ENCODE measurements around the gene NUDT7. TPM values are rescaled to one million over a fixed set of nuclear protein-coding genes. Genes with fewer than 3 reads are reported as not detected.

The NUDT7 gene
- total and polyA plus RNA-seq, 7 donors = 5.7 to 19.2 (median 15.0) TPM

- intact Hi-C loops (cut with DNase I) = no loop called here
- 34 to 59% methylated on average over 5 of the region's 5 CpGs for WGBS, 2 donors
- TF ChIP-seq CTCF (IDR thresholded peaks at IDR 0.05) (no peak), POLR2A (IDR thresholded peaks at IDR 0.05) (no peak), POLR2AphosphoS5 (IDR thresholded peaks at IDR 0.05) (no peak), EP300 (IDR thresholded peaks at IDR 0.05) (no peak)
Measured at GRCh38 chr16:77786186-77786847, 64.0 kb downstream of the NUDT7 start.

GRCh38 chr16:77787452-77787851 lies 65.1 kb downstream of the NUDT7 start:
- peaks cover 13 to 64% (median 34%) of the 10 kb centered on the region in 3 donors for H3K27me3 ChIP-seq
- intact Hi-C loops (cut with DNase I) = no loop called here

More at GRCh38 chr16:77786186-77786847, 64.0 kb downstream of the NUDT7 start:
- no peaks in the 10 kb centered on the region for H3K9me3 ChIP-seq
- no peak overlapping the region for H3K4me3 ChIP-seq
- peaks cover 0 to 17% (median 15%) of the 10 kb centered on the region in 4 donors for H3K4me1 ChIP-seq
- DNase-seq = no peak
- H3K36me3 ChIP-seq = no peaks in the 10 kb centered on the region
- H3K27me3 ChIP-seq = peaks cover 13 to 53% (median 34%) of the 10 kb centered on the region in 3 donors
- no peak overlapping the region for H3K27ac ChIP-seq

GRCh38 chr16:77788181-77789084 lies 66.1 kb downstream of the NUDT7 start, which contains the start of gene VAT1L:
VAT1L (plus strand) TSS chr16:77788564; CDS start chr16:77788683, 119 bp downstream.
- no peak within 1 kb of the TSS for H3K27ac ChIP-seq
- intact Hi-C loops (cut with DNase I) = no loop called here
- no peaks in the 10 kb centered on the region for H3K9me3 ChIP-seq
- 1 to 3% methylated on average over 78 of the region's 78 CpGs for WGBS, 2 donors
- no peaks in the 10 kb centered on the region for H3K36me3 ChIP-seq
- no peak for TF ChIP-seq POLR2AphosphoS5 (IDR thresholded peaks at IDR 0.05)
- DNase-seq = no peak
- peaks cover 0 to 17% (median 15%) of the 10 kb centered on the region in 4 donors for H3K4me1 ChIP-seq
- peak within 1 kb of the TSS; percentile 24 to 50 (median 45) for H3K4me3 ChIP-seq
- H3K27me3 ChIP-seq = peaks cover 13 to 69% (median 35%) of the 10 kb centered on the region in 3 donors

More at GRCh38 chr16:77787452-77787851, 65.1 kb downstream of the NUDT7 start:
- Histone ChIP-seq H3K4me3 (no peak overlapping the region), H3K4me1 (peaks cover 0 to 17% (median 15%) of the 10 kb centered on the region in 4 donors), H3K36me3 (no peaks in the 10 kb centered on the region), H3K9me3 (no peaks in the 10 kb centered on the region), H3K27ac (no peak overlapping the region)
- TF ChIP-seq POLR2A (IDR thresholded peaks at IDR 0.05) = no peak
- 39 to 46% methylated on average over 2 of the region's 2 CpGs for WGBS, 2 donors
- DNase-seq = no peak

GRCh38 chr16:77789085-77790008 lies 67.0 kb downstream of the NUDT7 start:
- WGBS, 2 donors = 4 to 9% methylated on average over 34 of the region's 34 CpGs
- intact Hi-C loops (cut with DNase I) = no loop called here
- H3K4me3 ChIP-seq = peak overlapping the region; percentile 24 to 50 (median 45)
- peaks cover 13 to 74% (median 38%) of the 10 kb centered on the region in 3 donors for H3K27me3 ChIP-seq
- no peak overlapping the region for H3K27ac ChIP-seq
- TF ChIP-seq CTCF (IDR thresholded peaks at IDR 0.05) (no peak), EP300 (IDR thresholded peaks at IDR 0.05) (no peak), POLR2AphosphoS5 (IDR thresholded peaks at IDR 0.05) (no peak), POLR2A (IDR thresholded peaks at IDR 0.05) (no peak)
- H3K9me3 ChIP-seq = no peaks in the 10 kb centered on the region
- DNase-seq = no peak
- H3K36me3 ChIP-seq = no peaks in the 10 kb centered on the region
- peaks cover 0 to 17% (median 15%) of the 10 kb centered on the region in 4 donors for H3K4me1 ChIP-seq

- no peaks in the 10 kb centered on the region for H3K9me3 ChIP-seq
- TF ChIP-seq POLR2A (IDR thresholded peaks at IDR 0.05) (no peak), CTCF (IDR thresholded peaks at IDR 0.05) (no peak), EP300 (IDR thresholded peaks at IDR 0.05) (no peak), POLR2AphosphoS5 (IDR thresholded peaks at IDR 0.05) (no peak)
- intact Hi-C loops (cut with DNase I) = no loop called here
- peaks cover 13 to 74% (median 38%) of the 10 kb centered on the region in 3 donors for H3K27me3 ChIP-seq
- H3K36me3 ChIP-seq = no peaks in the 10 kb centered on the region
- DNase-seq = no peak
- 15% methylated on average over 11 of the region's 11 CpGs for WGBS, 2 donors
- no peak overlapping the region for H3K27ac ChIP-seq
- peaks cover 0 to 17% (median 15%) of the 10 kb centered on the region in 4 donors for H3K4me1 ChIP-seq
- no peak overlapping the region for H3K4me3 ChIP-seq
Measured at GRCh38 chr16:77790009-77790372, 67.7 kb downstream of the NUDT7 start.

Measured in sigmoid colon (tissue), 7 donors.